Upper lobe of left lung (tissue), 6 donors: Measurements from ENCODE around the gene TTC32. TPM values are rescaled to one million over a fixed set of nuclear protein-coding genes. Genes with fewer than 3 reads are reported as not detected.

Experiments
- ATAC-seq, 2 donors: fragments of 200-7000 bp; cut with Tn5 transposase; one replicate each; pipeline ENCODE4 v1.9.1; 2022; ENCODE audit warnings: mild to moderate bottlenecking in 2 of 2, moderate library complexity in 2 of 2; ENCODE audit not compliant: low FRiP score in 2 of 2
- DNase-seq, 2 donors: peaks; one replicate each; pipeline ENCODE4 v3.0.0-alpha.2; 2019 to 2020
- H3K27ac ChIP-seq, 4 donors: fragments of 200-600 bp; sonication (generic); one replicate each; pipeline ENCODE4 v1.5.1; 2016 to 2019
- H3K27me3 ChIP-seq, 4 donors: fragments of 200-600 bp; sonication (generic); one replicate each; pipeline ENCODE4 v1.5.1; 2017 to 2019
- H3K36me3 ChIP-seq, 4 donors: fragments of 200-600 bp; sonication (generic); one replicate each; pipeline ENCODE4 v1.5.1; 2016 to 2019
- H3K4me1 ChIP-seq, 4 donors: fragments of 200-600 bp; sonication (generic); one replicate each; pipeline ENCODE4 v1.5.1; 2018 to 2019
- H3K4me3 ChIP-seq, 4 donors: fragments of 200-600 bp; sonication (generic); one replicate each; pipeline ENCODE4 v1.5.1; 2017 to 2019; ENCODE audit warnings: mild to moderate bottlenecking in 2 of 4, moderate library complexity in 1 of 4
- H3K9me3 ChIP-seq, 4 donors: fragments of 200-600 bp; sonication (generic); one replicate each; pipeline ENCODE4 v1.5.1; 2018 to 2019
- CTCF ChIP-seq, 6 experiments: fragments of 450-650 bp in 4 of 6; fragments of 200-600 bp in 2 of 6; sonication (generic) in 2 of 6; IDR thresholded peaks; one replicate each; pipeline ENCODE4 v1.5.1; 2016 to 2019; ENCODE audit warnings: antibody characterized with exemption in 6 of 6
- EP300 ChIP-seq, 4 donors: sonication (generic); formaldehyde crosslinking; IDR thresholded peaks; one replicate each; pipeline ENCODE4 v1.5.1; 2017; ENCODE audit warnings: antibody characterized with exemption in 4 of 4, control low read depth in 2 of 4
- POLR2A ChIP-seq, 4 donors: fragments of 450-650 bp; IDR thresholded peaks; one replicate each; pipeline ENCODE4 v1.5.1; 2016 to 2017; ENCODE audit warnings: antibody characterized with exemption in 4 of 4, mild to moderate bottlenecking in 2 of 4
- POLR2AphosphoS5 ChIP-seq, 2 donors: sonication (generic); formaldehyde crosslinking; IDR thresholded peaks; one replicate each; pipeline ENCODE4 v1.5.1; 2017; ENCODE audit warnings: antibody characterized with exemption in 2 of 2
- WGBS, 2 donors: methylation state at CpG; one replicate each; pipeline ENCODE4 v1.1.5; 2017 to 2018; 5-methylcytosine and 5-hydroxymethylcytosine counted together
- total RNA-seq, 6 donors: library from RNA; depleted of rRNA in 4 of 6; stranded (reverse); fragments of >200 nt in 4 of 6; gene quantifications; one replicate each; pipeline versions ENCODE4 v1.1.0 to v1.2.1, GENCODE V29; 2016 to 2021
- donor health status: DM: no; HTN: no; CAD: no; lungs with moderate emphysema.
- donor health status: DM: no; HTN: yes; CAD: no; lungs with severe emphysema.

TTC32 gene
- total RNA-seq, 6 donors from 2014 or later, result 8.4 to 14.7 (median 12.3) TPM

DNA sequence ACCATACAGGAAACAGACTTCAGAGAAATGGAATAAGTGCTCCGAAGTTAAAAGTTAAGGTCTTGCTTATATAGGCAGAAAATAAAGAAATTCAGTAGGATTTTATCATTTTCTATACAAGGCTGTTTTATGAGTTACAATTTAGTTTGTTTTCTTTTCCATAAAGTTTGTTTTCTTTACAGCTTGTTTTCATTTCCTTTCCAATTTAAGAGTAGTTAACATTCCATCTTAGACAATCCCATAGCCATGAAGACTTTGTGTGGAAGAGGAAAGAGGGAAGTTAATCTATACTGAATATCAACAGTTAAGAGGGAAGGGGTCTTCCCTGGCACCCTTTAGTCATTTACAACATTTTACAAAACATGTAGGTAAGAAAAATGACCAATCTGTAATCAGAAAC, 26.5 kb downstream of the TTC32 start:
- Histone ChIP-seq H3K4me3 (no peak overlapping the region), H3K27me3 (no peaks in the 10 kb centered on the region), H3K9me3 (no peaks in the 10 kb centered on the region), H3K4me1 (no peaks in the 10 kb centered on the region), H3K36me3 (no peaks in the 10 kb centered on the region), H3K27ac (no peak overlapping the region)
- TF ChIP-seq POLR2A (IDR thresholded peaks at IDR 0.05) (no peak), EP300 (IDR thresholded peaks at IDR 0.05) (no peak)
- 87 to 94% methylated on average over 1 of the region's 1 CpG for WGBS, 2 donors
- DNase-seq, result no peak
- no peak for ATAC-seq

GRCh38 chr2:19874726-19875125, 27.1 kb downstream of the TTC32 start:
- WGBS, 2 donors, result 90 to 94% methylated on average over 3 of the region's 3 CpGs
- Histone ChIP-seq H3K36me3 (no peaks in the 10 kb centered on the region), H3K4me3 (no peak overlapping the region), H3K27me3 (no peaks in the 10 kb centered on the region), H3K9me3 (no peaks in the 10 kb centered on the region), H3K4me1 (no peaks in the 10 kb centered on the region), H3K27ac (no peak overlapping the region)
- DNase-seq, result no peak
- no peak for ATAC-seq
- TF ChIP-seq POLR2AphosphoS5 (IDR thresholded peaks at IDR 0.05) (no peak), CTCF (IDR thresholded peaks at IDR 0.05) (no peak), POLR2A (IDR thresholded peaks at IDR 0.05) (no peak), EP300 (IDR thresholded peaks at IDR 0.05) (no peak)

GRCh38 chr2:19873014-19873413, 28.8 kb downstream of the TTC32 start:
- DNase-seq, result no peak
- Histone ChIP-seq H3K9me3 (no peaks in the 10 kb centered on the region), H3K4me1 (peaks cover 0 to 10% (median 6%) of the 10 kb centered on the region in 4 donors), H3K27me3 (no peaks in the 10 kb centered on the region), H3K4me3 (no peak overlapping the region), H3K36me3 (no peaks in the 10 kb centered on the region), H3K27ac (no peak overlapping the region)
- ATAC-seq, result no peak
- WGBS, 2 donors, result 87 to 91% methylated on average over 5 of the region's 5 CpGs
- no peak for TF ChIP-seq CTCF (IDR thresholded peaks at IDR 0.05)
- no peak for TF ChIP-seq POLR2AphosphoS5 (IDR thresholded peaks at IDR 0.05)
- TF ChIP-seq EP300 (IDR thresholded peaks at IDR 0.05), result no peak
- TF ChIP-seq POLR2A (IDR thresholded peaks at IDR 0.05), result no peak

DNA sequence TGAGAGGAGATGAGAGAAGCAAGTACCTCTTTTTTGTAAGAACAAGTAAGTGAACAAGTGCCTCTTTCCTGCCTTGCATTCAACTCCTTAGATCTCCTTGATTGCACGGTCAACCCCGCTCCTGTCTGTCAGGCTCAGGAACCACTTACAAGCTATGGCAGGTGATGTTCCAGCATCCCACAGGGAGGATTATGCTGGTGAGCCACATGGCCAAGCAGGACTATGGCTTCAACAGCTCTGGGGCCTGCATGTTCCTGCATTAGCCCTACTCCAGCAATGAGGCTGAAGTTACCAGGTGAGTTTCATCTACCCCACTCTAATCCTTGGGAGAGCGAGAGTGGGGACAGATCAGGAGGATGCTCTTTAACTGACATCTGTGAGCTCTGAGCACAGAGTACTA, 29.5 kb downstream of the TTC32 start:
- Histone ChIP-seq H3K27me3 (no peaks in the 10 kb centered on the region), H3K4me3 (no peak overlapping the region), H3K4me1 (peaks cover 0 to 10% (median 6%) of the 10 kb centered on the region in 4 donors), H3K9me3 (no peaks in the 10 kb centered on the region), H3K27ac (no peak overlapping the region), H3K36me3 (no peaks in the 10 kb centered on the region)
- ATAC-seq (no peak), DNase-seq (no peak)
- WGBS, 2 donors, result 83 to 100% methylated on average over 3 of the region's 3 CpGs
- TF ChIP-seq POLR2A (IDR thresholded peaks at IDR 0.05) (no peak), CTCF (IDR thresholded peaks at IDR 0.05) (no peak), POLR2AphosphoS5 (IDR thresholded peaks at IDR 0.05) (no peak), EP300 (IDR thresholded peaks at IDR 0.05) (no peak)

DNA sequence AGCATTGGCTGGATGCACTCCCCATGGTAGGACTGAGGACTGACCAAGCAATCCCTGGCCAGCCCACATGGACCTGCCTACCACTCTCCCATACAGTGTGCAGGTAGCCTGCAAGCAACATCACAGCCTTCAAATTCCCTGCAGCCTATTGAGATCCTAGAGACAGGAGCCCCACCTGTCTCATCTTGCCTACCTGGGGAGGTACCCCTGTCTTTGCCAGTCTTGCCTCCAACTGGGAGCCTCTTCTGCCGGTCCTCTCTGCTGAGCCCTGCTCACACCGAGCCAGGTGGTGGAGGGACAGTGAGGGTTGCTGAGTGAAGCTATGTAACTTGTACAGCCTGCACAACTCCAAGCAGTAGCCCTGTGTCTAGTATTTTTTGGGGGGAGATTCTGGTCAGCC, 29.9 kb downstream of the TTC32 start:
- Histone ChIP-seq H3K9me3 (no peaks in the 10 kb centered on the region), H3K36me3 (no peaks in the 10 kb centered on the region), H3K4me3 (no peak overlapping the region), H3K27me3 (no peaks in the 10 kb centered on the region), H3K4me1 (peaks cover 0 to 10% (median 6%) of the 10 kb centered on the region in 4 donors), H3K27ac (no peak overlapping the region)
- ATAC-seq, result no peak
- 83 to 100% methylated on average over 2 of the region's 2 CpGs for WGBS, 2 donors
- DNase-seq, result no peak
- TF ChIP-seq POLR2AphosphoS5 (IDR thresholded peaks at IDR 0.05) (no peak), CTCF (IDR thresholded peaks at IDR 0.05) (no peak), POLR2A (IDR thresholded peaks at IDR 0.05) (no peak), EP300 (IDR thresholded peaks at IDR 0.05) (no peak)
